Measurements from ENCODE around the gene SPRR5.

- TF ChIP-seq NFIC (IDR thresholded peaks at IDR 0.05) (no peak), RAD21 (IDR thresholded peaks at IDR 0.05; ENCODE audit: low read depth) (no peak), TCF12 (IDR thresholded peaks at IDR 0.05; ENCODE audit: low read depth) (no peak), FOXM1 (IDR thresholded peaks at IDR 0.05; ENCODE audit: borderline replicate concordance, low read depth) (no peak), YY1 (IDR thresholded peaks at IDR 0.05; ENCODE audit: low read depth) (no peak), EP300 (IDR thresholded peaks at IDR 0.05; ENCODE audit: borderline replicate concordance) (no peak), CREB1 (IDR thresholded peaks at IDR 0.05; ENCODE audit: low read depth) (no peak), MAX (IDR thresholded peaks at IDR 0.05) (no peak), CEBPB (IDR thresholded peaks at IDR 0.05) (no peak)
Measured at GRCh38 chr1:152953761-152954160, 6.8 kb downstream of the SPRR5 start.
